ENCODE measurements around the gene CYP4V2.

DNA sequence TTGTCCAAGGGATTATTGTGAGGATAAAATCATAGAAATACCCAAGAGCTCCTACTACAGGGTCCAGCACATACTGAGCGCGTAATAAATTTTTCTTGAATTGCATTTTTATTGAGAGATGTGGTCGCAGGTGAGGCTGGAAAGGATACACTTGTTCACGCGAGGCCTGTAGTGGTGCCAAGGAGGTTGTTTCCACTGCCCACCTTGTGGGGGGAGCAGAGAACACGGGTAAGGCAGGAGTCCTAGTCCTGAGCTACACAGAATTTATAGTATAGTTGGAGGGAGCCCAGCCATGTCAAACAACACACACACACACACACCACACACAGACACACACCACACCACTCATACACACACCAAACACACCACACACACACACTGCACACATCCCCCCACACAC, 31.8 kb upstream of the CYP4V2 start:
- TF ChIP-seq EZH2 (IDR thresholded peaks at IDR 0.05) (no peak), POLR2AphosphoS5 (IDR thresholded peaks at IDR 0.05; ENCODE audit: low read depth, low read length) (no peak), EGR1 (IDR thresholded peaks at IDR 0.05; ENCODE audit: low read depth) (no peak), ZNF274 (IDR thresholded peaks at IDR 0.05; ENCODE audit: low read depth, low read length) (no peak), ZFX (IDR thresholded peaks at IDR 0.05) (no peak), POLR2A (IDR thresholded peaks at IDR 0.05; ENCODE audit: borderline replicate concordance, extremely low read depth, insufficient read depth, insufficient read length) (no peak), SIN3A (IDR thresholded peaks at IDR 0.05; ENCODE audit: low read depth) (no peak), RAD21 (IDR thresholded peaks at IDR 0.05; ENCODE audit: low read depth) (no peak), EZH2phosphoT487 (IDR thresholded peaks at IDR 0.05; ENCODE audit: borderline replicate concordance) (no peak)
- TF ChIP-seq, protein P1, sequence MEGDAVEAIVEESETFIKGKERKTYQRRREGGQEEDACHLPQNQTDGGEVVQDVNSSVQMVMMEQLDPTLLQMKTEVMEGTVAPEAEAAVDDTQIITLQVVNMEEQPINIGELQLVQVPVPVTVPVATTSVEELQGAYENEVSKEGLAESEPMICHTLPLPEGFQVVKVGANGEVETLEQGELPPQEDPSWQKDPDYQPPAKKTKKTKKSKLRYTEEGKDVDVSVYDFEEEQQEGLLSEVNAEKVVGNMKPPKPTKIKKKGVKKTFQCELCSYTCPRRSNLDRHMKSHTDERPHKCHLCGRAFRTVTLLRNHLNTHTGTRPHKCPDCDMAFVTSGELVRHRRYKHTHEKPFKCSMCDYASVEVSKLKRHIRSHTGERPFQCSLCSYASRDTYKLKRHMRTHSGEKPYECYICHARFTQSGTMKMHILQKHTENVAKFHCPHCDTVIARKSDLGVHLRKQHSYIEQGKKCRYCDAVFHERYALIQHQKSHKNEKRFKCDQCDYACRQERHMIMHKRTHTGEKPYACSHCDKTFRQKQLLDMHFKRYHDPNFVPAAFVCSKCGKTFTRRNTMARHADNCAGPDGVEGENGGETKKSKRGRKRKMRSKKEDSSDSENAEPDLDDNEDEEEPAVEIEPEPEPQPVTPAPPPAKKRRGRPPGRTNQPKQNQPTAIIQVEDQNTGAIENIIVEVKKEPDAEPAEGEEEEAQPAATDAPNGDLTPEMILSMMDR (IDR thresholded peaks at IDR 0.05 in 2 of 3, conservative IDR thresholded peaks at IDR 0.05 in 1 of 3; ENCODE audit: borderline replicate concordance in 1 of 3, insufficient read depth in 1 of 3, low read depth in 2 of 3, low read length in 2 of 3): no peak
- TF ChIP-seq, protein P2, sequence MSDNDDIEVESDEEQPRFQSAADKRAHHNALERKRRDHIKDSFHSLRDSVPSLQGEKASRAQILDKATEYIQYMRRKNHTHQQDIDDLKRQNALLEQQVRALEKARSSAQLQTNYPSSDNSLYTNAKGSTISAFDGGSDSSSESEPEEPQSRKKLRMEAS (IDR thresholded peaks at IDR 0.05): no peak

Data from HCT116 (cell line).